GM21390 (cell line): ENCODE measurements around the gene SCN3A.

Experiments used
- ATAC-seq: cut with Tn5 transposase; IDR thresholded peaks from one replicate; pipeline ENCODE4 v1.9.1; 2021; ENCODE audit not compliant: unreplicated experiment

SCN3A gene

DNA sequence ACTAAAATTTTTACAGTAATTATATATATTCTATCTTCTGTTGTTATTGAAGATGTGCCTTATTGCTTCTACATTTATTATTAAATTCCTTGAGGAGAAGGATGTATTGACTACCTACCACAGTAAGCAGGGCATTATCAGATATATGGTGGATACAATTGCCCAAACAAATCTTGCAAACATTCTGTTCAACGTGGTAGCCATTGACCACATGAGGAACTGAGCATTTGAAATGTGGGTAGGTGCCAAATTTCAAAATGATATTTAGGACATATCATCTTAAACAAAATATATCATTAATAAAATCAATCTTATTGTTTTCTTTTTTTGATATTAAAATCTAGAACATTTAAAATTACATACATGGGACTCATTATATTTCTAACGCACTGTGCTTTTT lies 11.1 kb downstream of the SCN3A start:
- peak; percentile 22 for ATAC-seq

DNA sequence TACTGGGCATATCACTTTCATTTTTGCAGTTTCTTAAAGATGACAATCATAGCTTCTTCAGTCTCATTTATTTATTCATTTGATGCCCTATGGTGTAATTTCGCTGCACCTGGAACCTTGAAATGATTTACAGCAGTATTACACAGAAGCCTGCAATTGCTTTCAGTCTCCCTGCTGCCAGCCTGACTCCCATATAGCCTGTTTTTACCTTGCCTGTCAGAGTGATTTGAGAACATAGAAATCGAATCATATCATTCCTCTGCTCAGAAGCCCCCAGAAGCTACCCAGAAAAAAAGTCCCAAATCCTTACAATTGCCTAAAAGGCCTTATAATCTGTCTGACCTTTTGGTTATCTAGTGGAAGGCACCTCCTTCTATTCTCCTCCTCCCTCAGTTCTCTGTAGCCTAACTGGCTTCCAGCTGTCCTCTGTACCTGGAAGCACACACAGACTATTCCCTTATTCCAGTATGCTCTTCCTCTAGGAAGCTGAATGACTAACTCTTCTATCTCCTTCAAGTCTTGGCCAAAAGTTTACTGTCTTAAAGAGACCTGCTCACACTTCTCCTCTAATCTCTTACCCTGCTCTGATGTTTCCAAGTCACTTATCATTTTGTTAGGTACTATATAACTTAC lies 12.6 kb downstream of the SCN3A start:
- no peak for ATAC-seq

DNA sequence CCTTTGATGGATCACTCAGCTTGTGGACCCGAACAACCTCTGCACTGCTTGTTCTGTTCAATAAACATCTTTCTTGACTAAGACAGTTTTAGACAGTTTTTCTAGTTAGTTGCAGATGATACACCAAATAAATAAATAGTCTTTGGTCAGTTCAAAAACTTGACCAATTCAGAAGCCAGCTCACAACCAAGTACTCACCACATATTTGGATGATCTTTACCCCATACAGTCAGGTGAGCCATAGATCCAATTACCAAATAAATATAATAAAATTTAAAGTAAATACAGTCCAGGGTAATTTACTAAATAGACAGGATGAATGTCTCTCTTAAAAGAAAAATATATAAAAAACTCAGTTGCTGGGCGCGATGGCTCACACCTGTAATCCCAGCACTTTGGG lies 18.2 kb downstream of the SCN3A start:
- ATAC-seq, result no peak

DNA sequence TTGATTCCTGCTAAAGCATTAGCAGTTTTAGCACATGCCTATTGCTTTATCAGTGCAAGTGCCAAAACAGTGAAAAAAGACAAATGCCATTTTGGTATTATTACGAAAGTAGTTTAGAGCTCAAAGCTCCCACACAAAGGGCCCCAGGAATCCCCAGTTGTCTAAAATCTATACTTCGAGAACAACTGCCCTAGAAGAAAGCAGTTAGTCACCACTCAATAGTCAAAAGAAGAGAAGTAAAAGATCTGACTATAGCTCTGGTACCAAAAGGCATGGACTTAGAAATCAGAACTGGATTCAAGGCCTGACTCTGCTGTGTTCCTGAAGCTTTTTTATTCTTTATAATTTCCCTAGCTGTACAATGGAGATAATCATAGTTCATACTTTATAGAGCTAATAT lies 21.8 kb downstream of the SCN3A start:
- no peak for ATAC-seq

DNA sequence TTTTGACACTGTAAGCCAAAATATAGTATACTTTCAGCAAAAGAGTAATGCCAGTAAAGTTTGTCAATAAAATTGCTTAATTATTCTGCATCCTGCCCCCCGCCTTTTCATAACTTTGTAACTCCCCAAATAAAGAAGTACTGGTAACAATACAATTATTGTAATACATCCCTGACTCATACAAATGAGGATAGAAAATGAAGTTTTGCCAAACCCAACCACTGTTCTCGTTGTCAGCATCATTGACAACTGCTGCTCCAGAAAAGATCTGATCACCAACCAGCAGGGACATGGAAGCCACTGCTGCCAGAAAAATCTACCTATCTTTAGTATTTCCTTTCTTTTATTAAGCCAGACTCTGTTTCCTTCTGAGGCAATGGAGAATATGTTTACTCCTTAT lies 27.1 kb downstream of the SCN3A start:
- ATAC-seq, result no peak

DNA sequence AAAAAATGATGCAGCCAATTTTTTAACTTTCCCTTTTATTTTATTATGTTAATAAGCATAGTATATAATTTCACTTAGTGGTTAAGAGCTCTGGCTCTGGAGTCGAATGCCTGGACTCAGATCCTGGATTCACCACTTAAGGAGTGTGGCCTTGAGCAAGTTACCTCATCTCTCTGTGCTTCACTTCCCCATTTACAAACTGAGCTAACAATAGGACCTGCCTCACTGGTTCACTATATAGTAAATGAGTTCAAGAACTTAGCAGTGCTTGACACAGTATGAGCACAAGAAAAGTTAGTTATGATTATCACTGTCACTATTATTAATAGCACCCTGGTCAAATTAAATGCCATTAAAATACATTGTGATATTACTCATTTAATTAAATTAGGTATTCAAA lies 30.6 kb downstream of the SCN3A start:
- ATAC-seq, result peak; percentile 59

DNA sequence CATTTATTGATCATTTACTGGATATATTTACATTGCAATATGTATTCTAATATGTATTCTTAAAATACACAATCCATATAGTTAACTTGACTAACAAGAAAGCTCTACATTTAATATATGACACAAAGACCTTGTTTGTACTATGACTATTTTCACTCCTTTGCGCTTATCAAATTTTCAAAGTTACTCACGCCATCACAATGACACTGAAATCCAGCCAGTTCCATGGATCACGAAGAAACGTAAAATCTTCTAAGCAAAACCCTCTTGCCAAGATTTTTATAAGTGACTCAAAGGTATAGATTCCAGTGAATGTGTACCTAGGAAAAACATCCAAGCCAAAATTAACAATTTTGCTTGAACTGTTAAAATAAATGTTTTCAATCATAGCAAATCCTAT lies 39.6 kb downstream of the SCN3A start:
- ATAC-seq, result no peak

DNA sequence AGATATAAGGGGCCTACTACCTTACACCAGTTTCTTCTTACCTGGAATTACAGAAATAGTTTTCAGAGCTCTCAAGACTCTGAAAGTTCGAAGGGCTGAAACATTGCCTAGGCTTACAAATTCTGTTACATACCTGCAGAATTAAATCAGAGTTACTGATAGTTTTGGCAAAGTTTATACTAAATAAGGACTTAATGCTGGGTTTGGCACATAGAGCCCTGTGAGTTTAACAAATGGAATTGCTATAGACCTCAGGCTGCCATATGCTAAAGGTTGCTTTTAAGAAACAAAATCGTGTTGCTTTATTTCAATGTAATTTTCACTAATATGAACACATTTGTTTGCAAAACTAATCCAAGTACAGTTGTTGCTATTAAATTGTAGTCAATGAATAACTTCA lies 40.1 kb downstream of the SCN3A start:
- ATAC-seq, result no peak

DNA sequence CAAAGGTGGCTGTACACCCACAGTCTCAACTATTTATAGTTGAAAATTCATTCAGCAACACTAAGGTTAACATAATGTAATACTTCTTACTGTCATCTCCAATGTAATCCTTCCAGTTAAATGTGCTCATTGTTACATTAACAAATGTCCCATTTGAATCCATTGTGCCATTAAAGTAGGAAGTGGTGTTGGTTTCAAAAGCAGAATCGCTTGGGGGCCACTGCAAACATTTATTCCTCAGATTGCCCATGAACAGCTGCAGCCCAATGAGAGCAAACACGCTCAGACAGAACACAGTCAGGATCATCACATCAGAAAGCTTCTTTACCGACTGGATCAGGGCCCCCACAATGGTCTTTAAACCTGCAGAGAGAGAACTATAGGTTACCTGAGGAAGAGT lies 41.4 kb downstream of the SCN3A start:
- no peak for ATAC-seq

DNA sequence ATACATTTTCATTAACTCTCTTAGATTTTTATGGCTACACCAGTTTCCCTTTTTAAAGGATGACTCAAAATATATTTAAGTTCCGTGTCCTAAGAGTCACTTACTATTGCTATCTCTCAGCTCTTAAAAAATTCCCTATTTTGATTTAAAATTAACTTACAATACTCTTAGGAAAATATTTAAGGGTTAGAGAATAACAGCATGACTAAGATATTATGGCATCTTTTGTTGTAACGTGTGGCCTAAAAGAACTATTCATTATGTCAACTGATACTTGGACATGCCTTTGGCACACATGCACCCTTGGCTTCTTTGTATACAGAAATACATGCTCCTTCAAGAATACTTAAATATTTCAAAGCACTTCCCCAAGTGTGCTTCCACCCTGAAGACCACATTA lies 42.3 kb downstream of the SCN3A start:
- ATAC-seq, result no peak

DNA sequence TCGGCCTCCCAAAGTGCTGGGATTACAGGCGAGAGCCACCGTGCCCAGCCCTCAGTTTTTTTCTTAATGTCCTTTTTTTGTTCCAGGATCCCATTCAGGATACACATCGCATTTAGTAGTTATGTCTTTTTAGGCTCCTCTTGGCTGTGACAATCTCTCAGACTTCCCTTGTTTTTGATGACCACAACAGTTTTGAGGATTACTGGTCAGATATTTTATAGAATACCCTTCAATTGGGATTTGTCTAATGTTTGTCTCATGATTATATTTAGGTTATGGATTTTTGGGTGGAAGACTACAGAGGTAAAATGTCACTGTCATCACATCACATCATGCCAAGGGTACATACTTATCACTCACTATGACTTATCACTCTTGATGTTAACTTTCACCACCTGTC lies 46.7 kb downstream of the SCN3A start:
- ATAC-seq, result no peak

DNA sequence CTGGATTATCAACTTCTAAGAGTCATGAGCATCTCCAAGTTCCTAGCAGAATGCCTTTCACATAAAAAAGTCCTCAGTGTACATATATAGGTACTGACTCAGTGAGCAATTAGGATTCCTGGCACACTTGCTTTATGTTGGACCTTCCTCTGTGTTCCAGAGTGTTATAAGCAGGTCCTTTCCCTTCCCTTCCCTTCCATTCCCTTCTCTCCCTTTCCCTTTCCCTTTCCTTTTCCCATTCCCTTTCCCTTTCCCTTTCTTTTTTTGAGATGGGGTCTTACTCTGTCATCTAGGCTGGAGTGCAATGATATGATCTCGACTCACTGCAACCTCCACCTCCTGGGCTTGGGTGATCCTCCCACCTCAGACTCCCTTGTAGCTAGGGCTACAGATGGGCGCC lies 48.7 kb downstream of the SCN3A start:
- ATAC-seq, result no peak

DNA sequence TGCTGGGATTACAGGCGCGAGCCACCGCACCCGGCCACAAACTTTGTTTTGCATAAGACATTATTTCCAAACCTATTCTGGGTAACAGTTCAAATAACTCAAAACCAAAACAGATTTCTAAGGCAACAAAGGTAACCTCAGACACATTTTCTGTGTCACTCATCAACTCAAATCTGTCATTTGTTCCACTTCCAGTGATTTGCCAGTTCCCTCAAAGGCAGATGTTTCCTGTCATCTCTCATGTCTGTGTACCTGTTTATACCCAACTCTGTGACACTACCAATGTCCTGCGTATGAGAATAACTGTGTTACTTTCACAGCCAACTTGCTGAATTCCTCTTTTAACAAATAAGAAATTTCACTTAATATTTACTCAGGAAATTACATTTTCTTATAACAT lies 54.4 kb downstream of the SCN3A start:
- ATAC-seq, result peak; percentile 92

DNA sequence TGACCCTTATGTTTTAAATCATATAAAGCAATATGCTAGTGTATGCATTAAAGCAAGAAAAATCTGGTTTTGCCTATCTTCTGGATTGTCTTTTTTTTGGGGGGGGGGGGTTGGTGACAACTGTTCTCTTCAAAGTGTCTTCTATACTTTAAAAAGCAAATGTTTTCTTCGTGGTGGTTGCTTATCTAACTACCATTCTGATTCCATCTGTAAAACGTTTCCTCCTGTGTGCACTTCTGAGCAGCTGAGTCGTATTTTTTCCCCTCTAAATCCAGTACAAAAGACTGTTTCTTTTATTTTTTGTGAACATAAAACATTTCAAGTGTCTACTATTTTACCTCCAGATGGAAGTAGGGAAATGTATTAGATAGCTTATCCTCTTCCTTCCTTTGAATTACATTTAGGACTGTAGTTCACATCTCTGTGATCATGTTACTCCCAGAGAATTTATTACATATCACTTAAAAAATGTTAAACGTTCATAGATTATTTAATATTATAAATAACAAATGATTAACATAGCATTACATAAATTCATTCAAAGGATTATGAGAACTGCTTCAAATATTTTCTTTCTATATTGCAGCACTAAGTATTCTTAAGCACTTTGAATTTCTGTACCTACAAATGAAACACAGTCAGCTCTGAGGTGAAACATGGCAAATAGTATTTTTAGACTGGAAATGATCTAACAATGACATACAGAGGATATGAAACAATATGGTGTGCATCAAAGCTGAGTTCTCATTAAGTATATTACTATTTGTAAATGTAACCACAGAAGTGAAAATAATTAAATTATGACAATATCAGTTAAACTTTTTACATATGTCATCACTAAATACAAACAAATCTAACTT lies 56.4 kb downstream of the SCN3A start:
- ATAC-seq, result no peak

DNA sequence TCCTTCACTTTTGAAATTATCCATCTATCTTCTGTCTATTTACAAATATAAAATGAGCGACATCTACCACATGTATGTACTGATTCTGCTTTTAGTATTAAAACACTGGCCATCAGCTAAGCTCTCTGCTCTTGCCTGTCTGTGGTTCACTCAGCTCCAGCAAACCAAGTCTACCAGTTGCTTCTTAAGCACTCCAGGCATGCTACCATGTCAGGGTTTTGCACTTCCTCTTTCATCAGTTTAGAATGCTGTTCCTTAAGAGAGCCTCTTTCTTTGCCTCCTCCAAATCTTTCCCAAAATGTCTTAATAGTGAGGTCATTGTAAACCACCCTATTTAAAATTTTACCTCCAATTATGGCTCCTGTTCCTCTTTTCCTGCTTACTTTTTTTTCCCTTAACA lies 59.5 kb downstream of the SCN3A start:
- ATAC-seq, result peak; percentile 75

DNA sequence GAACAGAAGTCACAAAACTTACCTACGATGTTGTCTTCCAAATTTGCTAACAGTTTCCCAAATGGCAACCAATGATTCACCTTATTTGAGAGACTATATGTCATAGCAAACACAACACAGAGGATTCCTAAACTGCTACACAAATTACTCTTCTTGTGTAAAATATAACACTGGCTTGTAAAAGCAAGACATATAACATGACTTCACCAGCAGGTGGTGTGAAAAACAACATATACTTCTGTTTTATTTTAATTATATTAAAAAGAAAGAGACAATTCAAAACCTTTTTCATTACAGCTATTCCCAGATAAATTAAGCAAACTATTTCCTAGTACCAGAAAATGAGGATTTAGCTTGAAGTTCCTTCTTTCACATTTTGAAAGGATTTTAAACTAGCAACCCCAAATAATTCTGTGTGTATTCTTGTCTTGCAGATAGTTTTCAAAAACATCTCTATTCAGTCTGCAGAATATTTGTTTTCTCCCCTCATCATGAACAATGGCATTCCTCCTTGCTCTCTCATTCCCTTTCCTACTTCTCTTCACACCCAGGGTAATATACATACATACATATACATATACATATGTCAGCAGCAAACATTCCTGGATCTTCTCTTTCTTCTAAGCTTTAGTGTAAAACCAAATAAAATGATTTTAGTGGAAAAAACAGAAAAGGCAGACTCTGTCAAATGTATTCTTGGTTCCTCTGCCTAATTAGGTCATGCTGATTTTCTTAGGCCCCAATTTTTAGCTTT lies 62.1 kb downstream of the SCN3A start:
- ATAC-seq, result no peak

DNA sequence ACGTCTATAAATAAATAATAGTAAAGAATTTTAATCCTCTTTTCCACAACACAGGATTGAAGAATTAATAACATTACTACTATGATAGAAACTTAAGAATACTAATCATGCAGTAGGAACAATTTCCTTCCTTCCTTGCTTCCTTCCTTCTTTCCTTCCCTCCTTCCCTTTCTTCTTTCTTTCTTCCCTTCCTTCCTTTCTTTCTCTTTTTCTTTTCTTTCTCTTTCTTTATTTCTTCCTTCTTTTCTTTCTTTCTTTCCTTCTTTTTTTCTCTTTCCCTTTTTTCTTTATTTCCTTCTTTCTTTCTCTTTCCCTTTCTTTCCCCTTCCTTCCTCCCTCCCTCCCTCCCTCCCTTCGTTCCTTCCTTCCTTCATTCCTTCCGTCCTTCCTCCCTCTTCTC lies 77.6 kb downstream of the SCN3A start:
- ATAC-seq, result no peak

DNA sequence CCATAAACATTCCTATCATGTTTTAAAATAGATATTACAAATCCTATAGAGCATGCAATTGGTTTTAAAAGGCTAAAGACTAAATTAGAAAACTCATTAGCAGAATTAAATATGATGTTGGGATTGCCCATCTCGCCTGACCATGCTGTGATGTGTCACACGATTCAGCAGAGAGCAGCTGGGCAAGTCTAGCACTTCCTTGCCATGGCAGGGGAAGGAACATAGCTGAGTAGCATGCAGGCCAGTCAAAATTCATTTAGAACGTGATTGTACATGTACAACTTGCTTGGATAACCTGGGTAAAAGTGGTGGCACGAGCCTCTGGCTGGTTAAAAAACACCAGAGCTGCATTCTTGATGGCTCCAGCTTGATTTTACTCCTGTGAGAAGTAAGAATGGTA lies 81.3 kb downstream of the SCN3A start:
- ATAC-seq, result no peak

DNA sequence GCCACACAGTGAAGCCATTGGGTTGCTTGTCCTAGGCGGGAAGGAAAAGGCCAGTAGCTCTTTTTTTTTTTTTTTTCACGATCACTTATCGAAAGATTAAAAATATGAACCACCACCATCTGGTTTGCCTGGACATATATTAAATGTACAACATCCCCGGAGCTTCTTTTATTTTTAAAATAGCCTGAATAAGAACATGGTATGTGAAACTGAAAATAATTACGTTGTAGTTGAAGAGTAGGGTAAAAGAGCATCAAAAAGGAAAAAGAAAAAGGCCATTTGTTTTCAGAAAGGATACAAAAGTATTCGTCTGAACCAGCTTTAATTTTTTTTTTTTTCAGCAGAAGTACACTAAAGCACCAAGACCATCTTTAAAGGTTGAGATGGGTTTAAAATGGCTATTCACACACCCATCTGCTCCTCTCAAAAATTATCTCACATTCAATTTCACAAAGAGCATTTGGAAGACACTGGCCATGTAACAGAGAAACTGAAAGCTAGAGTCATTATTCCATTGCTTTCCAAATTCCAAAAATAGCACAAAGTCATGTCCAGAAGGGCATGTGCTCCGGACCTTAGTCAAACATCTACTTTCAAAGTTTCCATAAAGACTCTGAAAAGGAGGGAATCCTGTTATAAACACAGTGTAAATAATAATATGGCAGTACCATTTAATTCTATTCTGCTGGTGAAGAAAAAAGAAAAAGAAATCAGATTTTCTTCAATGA lies 82.9 kb downstream of the SCN3A start:
- no peak for ATAC-seq

DNA sequence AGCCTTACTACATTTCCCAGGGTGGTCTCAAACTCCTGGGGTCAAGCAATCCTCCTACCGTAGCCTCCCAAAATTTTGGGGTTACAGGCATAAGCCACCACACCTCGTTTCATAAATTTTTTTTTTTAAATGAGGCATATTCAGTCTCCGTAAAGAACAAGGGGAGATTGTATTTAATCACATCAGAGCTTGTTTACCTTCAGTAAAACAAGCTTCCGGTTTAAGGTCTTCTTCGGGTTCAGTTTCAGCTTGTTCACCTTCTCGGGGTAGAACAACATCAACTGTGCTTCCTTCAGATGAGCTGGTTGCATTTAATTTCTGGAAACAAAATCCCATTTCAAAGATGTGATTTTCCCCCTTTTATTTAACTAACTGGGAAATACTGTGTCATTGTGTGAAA lies 88.6 kb downstream of the SCN3A start:
- ATAC-seq, result no peak

DNA sequence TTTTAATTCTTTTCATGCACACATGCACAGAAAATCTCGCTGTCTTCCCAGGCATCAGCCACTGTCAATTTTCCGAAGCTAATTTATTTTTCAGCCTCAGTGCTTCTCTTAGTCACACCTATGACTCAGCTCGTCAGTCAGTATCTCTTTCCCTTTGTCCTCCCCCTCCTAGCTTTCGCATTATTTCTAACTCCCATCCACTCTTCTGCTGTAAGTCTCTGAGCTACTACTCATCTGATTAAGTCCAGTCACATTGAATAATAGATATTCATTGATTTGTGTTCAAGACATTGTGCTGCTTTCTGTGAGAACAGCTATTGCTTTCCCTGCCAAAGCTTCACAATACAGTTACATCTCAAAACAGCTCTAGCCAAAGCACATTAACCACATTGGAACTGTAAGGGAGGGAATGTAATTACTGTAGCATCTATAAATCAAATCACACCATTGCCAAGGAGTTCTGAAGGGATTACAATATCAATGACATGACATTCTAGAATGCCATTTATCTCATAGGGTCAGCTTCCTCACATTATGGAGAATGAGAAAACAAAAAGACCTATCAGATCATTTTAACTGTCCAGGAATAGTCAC lies 89.4 kb downstream of the SCN3A start:
- no peak for ATAC-seq
